Inflammatory macrophage (primary cell): Measurements from ENCODE around the gene TRIM26.
"Not testable (repeated sequence)": the region's sequence is repeated elsewhere in the genome, so short reads cannot be mapped to it uniquely, and the experiment has no call there.

Experiments
- DNase-seq, 2 donors: peaks; one replicate each; pipeline ENCODE4 v3.0.0-alpha.2; 2020 to 2022

The TRIM26 gene

DNA sequence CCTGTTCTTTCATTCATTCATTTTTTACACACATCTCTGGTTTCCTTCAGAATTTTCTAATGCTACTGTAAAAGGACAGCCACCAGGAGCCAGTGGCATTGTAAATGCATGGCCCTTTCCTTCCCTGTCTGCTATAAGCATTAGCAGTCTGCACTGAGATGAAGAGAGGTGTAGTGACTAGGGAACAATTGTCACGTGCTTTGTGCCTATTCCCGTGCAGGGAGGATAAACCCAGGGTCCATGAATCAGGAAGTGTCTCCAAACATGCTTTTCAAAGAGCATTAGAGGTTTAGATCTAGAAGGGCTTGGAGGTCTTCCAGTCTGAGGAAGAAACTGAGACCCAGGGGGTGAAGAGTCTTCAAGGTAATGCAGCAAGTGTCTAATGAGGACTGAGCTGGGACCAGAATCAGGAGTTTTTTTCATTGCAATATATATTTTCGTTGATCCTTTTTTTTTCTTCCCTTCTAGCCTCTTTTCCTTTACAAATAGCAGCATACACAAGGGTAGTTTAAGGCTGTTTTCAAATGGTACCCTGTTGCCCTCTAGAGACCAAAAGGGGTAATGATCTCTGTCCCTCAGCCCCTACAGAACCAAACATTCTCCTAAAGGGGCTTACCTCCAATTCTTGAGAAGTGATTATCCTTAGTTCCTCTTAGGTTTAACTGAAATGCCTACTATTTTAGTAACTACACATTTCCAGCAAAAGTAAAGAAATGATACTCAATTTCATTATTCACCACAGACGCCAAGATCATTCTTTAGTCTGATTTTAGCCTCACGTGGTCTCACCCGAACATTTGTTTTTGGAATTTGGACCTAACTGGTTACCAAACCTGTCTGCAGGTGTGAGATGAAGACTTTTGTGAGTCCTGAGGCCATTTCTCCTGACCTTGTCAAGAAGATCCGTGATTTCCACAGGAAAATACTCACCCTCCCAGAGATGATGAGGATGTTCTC, 43.3 kb downstream of the TRIM26 start:
- peak; percentile 61 to 65 for DNase-seq

DNA sequence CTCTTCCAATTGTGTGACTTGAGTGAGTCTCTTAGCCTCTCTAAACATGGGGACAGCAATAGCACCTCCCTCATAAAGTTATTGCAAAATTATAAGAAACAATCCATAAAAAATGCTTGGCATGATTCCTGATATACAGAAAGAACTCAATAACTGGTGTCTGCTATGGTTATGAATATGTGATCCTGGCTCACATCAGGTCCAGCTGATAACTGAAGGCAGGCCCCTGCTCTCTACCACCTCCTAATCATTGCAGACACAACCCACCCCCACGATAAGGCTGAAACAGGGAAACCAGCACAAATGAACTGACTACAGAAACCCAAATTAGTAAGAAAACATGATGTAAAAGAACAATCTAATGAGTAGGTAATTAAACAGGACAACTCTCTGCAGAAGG, 44.5 kb downstream of the TRIM26 start:
- DNase-seq = no peak

DNA sequence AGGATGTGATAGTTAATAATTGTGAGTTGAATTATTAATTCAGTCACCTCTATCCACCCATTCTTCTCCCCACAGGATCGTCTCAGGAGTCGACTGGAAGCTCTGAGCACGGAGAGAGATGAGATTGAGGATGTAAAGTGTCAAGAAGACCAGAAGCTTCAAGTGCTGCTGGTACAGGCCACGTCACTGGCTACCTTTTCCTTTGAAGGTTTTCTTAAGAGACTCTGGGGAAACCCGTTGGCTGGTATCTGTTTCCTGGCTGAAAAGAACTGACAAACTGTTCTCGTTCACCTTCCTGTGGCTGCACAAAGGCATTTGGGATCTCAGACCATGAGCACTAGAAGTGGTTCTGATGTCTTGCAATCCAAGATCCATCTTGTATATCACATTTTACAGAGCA, 46.1 kb downstream of the TRIM26 start:
- DNase-seq = no peak

DNA sequence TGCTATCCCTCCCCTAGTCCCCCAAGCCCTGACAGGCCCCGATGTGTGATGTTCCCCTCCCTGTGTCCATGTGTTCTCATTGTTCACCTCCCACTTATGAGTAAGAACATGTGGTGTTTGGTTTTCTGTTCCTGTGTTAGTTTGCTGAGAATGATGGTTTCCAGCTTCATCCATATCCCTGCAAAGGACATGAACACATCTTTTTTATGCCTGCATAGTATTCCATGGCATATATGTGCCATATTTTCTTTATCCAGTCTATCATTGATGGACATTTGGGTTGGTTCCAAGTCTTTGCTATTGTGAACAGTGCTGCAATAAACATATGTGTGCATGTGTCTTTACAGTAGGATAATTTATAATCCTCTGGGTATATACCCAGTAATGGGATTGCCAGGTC, 48.0 kb downstream of the TRIM26 start:
- DNase-seq = not testable (repeated sequence)

DNA sequence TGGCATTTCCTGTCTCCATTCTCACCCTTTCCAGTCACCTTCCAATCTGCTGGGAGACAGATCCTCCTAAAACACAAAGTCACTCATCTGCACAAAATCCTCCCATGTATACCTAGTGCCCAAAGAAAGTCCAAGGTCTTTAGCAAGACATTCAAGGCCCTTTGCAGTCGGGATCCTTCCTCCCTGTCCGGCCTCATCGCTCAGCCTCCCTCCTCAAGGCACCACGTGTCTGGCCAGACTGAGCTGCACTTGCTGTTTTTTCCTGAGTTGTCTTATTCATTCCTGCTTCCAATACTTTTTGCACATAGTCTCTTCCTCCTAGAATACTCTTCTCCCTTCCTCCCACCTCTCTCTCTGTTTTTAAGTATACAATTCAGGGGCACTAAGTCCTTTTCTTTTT, 48.5 kb downstream of the TRIM26 start:
- no peak for DNase-seq

DNA sequence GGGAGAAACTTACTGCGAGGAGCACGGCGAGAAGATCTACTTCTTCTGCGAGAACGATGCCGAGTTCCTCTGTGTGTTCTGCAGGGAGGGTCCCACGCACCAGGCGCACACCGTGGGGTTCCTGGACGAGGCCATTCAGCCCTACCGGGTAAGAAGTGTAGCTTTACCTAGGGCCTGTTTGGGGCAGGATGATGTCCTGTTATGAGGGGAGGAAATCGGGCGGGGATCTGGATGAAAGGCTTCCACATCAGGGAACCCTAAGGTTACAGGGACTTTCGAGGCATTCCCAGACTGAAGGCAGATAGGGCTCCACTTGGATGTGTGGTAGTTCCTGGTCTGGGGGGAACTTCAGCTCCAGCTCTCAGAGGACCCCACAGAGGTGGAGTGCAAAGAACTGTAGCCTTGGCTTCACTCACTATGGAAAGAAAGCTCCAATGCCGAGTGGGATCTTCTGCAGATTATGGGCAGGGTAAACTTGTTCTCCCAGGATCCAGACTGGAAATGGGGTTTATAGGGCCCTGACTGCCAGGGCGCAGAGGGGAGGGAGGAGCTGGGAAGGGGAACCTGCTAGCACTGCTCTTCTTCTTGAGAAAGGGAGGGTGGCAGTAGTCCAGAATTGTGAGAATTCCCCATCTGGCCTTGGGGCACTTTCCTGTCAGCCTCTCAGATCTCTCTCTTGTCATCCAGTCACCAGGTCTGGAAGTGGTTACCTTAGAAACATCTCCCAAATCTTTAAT, 49.1 kb downstream of the TRIM26 start:
- no peak for DNase-seq

DNA sequence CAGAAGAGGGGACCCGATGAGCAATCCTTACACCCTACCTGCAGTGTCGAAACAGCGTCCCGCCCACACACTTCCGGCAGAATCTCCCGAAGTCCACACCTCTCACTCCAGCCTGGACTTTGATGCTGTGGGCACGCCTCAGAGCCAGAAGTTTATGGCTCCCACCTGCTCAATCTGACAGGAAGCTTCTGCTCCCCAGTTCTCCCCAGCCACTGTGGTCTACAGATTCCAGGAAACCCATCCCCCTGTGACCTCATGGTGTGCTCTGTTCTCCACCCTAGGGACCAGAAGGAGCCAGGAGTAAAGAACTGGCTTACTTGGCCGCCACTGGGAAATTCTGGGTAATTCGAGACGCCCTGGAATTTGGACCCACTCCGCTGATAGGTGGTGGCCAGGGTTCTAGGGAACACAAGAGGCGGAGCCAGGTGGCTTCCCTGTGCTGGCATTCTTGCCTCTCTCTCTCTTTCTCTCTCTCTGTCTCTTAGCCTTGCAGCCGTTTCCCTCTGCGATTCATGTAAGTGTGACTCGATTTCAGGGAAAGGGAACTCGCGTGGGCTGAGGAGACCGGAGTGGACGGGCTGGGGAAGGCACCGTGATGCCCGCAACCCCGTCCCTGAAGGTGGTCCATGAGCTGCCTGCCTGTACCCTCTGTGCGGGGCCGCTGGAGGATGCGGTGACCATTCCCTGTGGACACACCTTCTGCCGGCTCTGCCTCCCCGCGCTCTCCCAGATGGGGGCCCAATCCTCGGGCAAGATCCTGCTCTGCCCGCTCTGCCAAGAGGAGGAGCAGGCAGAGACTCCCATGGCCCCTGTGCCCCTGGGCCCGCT, 49.9 kb downstream of the TRIM26 start, which contains the start of gene TRIM15:
TRIM15 (plus strand) TSS at position 457 of the 828 bp plus-strand sequence; CDS start at position 596, 139 bp downstream.
- peak in 1 of 2 donors; percentile 19 for DNase-seq

DNA sequence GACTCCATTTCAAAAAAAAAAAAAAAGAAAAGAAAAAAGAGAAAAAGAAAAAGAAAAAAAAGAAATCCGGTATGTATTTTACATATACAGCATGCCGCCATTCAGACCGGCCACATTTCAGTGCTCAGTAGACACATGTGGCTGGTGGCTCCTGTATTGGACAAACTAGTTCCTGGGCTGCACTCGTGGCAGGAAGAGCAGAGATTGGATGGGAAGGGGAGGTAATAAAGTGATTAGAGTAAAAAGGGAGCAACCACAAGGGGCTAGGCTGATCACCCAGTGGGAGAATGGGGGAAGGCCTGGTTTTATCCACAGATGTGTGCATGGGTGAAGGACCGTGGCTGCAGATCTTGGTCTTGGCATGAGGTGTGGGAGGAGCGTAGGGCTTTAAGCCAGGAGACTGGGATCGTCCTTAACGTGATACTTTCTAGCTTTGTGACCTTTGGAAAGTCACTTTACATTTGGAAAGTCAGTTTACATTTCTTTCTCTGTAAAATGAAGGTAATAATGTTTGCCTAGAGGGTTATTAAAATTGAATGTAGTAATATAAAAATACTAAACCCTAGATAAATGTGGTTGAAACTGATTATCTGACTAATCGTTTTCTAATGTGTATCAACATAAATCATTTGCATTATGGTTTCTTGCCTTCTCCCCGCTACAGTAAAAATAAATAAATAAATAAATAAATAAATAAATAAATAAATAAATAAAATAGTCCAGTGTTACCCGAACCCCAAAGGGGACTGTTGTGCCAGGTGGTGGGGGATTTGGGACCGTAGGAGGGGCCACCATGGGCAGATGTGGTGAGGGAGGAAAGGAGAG, 50.7 kb downstream of the TRIM26 start:
- DNase-seq = no peak

DNA sequence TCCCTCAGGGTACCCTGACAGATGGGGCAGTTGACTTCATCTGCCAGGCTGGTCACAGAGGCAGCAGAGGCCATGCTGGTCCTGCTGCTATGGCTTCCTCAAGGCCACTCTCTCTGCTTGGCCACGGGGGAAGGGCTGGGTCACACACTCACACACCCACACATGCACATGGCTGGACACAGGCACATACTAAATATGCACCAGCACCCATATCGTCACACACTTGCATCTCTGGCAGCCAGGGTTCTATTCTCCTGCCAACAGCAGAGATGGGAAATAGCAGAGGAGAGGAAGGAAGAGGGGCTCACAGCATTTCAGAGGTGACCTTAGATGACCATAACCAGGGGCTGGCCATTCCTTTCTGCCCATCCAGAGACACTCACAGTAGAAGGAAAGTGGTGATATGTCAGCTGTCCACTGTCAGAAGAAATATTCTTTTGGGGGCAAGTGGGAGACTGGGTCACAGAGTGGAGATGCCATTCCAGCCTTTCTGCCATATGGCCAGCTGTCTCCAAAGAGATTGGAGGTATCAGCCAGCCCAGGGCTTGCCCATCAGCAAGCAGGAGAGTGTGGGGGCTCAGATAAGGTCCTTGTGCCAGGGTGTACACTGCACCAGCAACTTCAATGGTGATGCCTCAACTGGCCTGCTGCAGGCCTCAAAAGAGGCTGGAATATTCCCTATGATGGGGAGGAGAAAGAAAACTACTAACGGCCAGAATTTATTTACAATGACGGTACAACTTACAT, 52.2 kb downstream of the TRIM26 start, which contains the start of gene TRIM10:
TRIM10 (minus strand) TSS at position 427 of the 747 bp plus-strand sequence; CDS start at position 74, 353 bp downstream.
- DNase-seq = no peak

DNA sequence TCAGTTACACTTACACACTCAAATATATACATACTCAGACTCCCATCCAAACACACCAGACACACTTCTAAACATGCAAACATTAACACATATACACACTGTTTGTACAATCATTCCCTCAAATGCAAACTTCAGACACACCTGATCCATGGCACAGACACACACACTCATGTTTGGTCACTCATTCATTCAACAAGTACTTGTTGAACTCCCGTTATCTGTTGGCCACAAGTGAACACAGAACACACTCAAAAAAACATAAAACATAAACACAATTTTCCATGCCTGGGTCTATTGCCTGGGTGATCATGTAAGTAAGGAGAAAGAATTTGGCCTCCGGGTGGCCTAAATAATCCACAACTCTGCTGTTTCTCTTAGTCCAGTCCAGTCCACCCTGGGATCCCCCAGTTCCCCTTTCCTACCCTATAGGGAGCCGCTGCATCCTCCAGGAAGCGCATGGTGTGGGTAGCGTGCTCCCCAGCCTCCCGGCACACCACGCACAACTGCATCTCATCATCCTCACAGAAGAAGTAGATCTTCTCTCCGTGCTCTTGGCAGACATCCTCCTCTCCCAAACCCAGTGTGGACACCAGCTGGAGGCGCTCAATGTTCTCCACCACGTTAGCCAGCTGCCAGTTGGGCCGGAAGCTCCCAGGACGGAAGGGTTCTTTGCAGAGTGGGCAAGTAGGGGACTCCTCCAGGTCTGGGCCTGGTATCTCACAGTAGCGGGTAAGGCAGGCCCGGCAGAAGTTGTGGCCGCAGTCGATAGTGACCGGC, 53.0 kb downstream of the TRIM26 start:
- DNase-seq = no peak

DNA sequence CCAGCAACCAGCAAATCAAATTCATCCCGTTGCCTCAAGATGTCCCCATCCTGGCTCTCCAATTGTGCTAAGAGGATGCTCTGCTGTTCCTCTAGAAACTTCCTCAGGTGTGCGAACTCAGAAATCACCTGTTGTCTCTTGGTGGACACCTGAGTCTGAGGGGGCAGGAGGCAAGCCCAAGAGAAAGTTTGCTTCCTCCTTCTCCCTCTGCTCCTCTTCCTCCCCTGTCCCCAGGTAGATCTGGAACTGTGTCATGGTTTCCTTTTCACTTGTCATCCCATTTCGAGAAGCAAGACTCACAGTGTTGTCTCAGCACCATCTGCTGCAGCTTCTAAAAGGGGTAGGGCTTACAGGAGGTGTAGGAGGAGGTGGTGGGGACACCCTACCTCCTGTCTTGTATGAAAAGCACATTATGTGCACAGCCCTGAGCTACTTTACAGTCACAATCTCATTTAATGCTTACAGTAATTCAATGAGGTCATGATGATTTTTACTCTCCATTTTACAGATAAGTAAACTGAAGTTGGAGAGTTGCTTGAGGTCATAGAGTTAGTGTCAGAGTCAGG, 54.6 kb downstream of the TRIM26 start:
- no peak for DNase-seq

DNA sequence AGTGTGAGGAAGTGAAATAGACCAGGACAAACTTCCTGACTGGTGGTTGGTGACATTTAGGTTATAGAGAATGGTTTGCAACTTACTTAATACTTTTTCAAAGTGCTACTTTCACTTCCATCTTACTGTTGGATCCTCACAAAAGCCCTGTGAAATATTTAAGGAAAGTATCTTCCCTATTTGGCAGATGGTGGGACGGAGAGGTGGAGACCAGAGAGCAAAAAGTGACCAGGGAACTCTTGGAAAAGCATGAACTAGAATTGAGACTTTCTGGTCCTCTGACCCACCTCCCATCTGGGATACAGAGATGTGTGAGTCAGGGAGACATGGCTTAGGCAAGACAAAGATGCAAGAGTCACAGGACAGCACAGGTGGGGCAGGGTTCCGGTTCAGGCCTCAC, 55.2 kb downstream of the TRIM26 start:
- DNase-seq = peak in 1 of 2 donors; percentile 28

DNA sequence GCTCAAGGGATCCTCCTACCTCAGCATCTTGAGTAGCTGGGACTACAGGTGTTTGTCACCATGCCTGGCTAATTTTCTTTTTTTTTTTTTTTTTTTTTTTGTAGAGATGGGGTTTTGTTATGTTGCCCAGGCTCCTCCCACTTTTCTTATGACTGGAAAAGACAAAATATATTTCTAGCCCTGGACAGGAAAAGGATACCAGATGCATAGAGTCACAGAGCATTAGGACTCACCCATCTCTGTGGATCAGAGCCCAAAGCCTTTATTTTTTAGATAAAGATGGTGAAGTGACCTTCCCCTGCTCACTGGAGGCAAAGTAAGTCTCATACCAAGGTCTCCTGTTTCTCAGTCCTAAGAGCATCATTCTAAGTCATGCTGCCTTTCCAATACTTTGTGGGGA, 55.6 kb downstream of the TRIM26 start:
- no peak for DNase-seq

DNA sequence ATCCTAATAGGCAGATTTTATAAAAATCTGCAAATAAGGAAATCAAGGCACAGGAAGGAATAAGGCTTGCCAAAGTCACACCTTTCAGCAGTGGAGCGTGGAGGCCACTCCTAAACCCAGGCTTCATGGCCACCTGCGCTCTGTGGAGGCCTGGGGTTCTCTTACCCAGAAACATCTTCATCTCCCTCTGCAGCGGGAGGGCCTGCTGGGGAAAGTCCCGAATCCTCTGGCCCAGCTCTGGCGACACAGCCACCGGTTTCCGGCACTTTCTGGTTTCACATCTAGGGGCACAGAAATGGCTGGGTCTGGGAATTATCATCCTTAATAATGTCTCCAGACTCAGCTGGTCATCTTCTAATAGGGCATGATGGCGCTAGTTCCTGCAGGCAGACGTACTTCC, 56.4 kb downstream of the TRIM26 start:
- no peak for DNase-seq

DNA sequence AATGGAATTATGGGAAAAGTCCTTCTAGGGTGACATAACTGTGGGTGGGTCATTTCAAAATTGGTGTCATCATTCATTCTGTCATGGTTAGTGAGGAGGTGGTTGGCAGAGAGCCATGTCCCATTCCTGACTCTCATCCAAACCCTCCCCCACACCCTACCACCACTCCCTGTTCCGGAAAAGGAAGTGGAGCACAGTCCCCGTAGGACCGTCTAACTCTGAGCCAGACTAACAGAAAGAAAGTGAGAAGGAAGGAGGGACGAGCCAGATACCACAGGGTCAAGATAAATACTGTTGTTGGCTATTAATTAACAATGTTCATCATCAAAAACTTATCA, 57.0 kb downstream of the TRIM26 start:
- DNase-seq = peak; percentile 83 to 91

DNA sequence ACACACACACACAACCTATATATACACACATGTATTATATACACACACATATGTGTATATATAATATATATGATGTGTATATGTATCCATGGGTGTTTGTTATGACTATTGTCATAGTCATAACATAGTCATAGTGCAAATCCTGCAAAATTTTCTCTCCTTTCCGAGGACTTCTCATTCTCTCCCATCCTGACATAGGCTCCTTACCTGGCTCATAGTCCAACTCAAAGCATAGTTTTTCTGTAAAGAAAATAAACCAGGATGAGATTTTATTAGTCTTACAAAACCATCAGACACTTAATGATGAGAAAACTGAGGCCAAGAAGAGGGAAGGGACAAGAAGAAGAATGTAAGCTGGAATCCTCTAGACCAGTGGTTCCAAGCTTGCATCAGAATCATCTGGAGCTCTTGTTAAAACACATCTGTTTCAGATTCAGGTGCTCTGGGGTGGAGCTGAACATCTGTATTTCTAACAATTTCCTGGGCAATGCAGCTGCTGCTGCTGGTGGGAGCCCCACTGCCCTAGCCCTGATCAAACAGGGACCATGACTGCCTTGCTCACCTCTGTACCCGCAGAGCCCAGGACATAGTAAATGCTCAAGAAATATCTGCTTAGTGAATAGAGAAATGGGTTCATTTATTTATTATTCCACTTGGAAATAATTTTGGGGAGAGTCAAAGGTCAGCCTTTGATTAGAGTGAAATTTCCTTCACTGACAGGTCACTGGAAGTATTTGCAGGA, 57.5 kb downstream of the TRIM26 start:
- DNase-seq = no peak

DNA sequence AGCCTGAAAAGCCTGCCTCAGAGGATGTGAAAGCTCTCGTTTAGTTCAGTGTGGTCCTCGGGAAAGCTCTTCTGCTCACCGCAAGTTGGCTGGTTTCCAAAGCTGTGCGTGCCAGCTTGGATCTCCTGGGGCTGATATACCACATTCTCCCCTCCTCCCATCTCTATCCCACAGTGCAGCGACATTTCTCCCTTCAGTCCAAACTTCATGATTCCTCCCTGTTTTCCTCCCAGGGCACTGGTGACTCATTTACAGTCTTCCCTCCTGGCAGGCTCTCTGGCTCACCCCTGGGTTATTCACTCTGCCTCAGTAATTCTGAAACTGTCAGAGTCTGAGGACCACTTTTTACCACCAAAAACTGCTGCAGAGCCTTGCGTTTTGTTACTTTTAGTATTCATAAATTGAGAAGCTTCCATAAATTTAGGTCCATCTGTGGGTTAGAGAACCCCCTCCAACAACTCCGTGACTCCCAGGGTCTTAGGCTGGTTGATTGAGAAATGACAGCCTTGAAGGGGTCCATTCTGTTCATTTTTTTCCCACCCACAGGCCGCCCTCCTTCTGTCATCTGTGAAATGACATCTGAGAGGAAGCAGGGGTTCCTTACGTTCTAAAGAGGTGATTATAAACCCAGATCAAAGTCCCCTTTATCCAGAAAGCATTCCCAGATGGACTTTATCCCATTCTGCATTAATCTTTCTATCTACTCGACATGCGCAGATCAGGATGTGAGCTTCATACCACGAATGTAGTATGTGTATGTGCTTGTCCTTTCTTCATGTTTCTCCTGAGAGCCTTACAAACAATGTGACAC, 58.3 kb downstream of the TRIM26 start:
- DNase-seq = no peak

DNA sequence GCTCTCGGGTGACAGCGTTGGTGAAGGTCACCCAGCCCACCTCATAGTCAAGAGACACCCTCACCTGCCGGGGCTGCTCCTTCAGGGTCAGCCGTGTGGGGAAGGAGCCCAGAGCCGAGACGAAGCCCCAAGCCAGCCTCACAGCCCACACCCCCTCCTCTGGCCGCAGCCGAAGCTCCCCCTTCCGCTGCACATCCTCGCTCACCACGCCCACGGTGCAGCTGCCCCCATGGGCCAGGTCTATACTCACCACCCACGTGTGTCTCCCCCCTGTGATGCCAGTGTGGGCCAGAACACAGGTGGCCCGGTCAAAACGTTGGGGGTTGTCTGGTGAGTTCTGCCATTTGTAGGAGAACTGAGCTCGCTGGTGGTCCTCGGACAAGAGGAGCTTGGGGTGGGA, 59.1 kb downstream of the TRIM26 start:
- DNase-seq = no peak
